Activated CD8-positive, alpha-beta memory T cell treated with anti-CD3 and anti-CD28 coated beads for 24 hours (primary cell): Measurements from ENCODE around the gene ERN1.
A peak's percentile ranks its signal among the peaks of the same experiment; 100 is the strongest.

Experiments
- DNase-seq: peaks from one replicate; pipeline ENCODE4 v3.0.0-alpha.2; 2020

ERN1 gene

GRCh38 chr17:64157669-64158180 is 27.8 kb upstream of the ERN1 start:
- peak; percentile 50 for DNase-seq

GRCh38 chr17:64156670-64157069 is 26.7 kb upstream of the ERN1 start:
- DNase-seq = peak; percentile 38

GRCh38 chr17:64155751-64156544 is 26.0 kb upstream of the ERN1 start:
- DNase-seq = peak; percentile 41

GRCh38 chr17:64155129-64155528 is 25.2 kb upstream of the ERN1 start:
- peak; percentile 40 for DNase-seq

GRCh38 chr17:64154717-64155116 is 24.8 kb upstream of the ERN1 start:
- no peak for DNase-seq

- no peak for DNase-seq
These were observed 24.4 kb upstream of the ERN1 start for GRCh38 chr17:64154313-64154695.

- no peak for DNase-seq
These were observed 23.8 kb upstream of the ERN1 start for GRCh38 chr17:64153565-64154312.

GRCh38 chr17:64152428-64153125 is 22.6 kb upstream of the ERN1 start:
- peak; percentile 40 for DNase-seq

- no peak for DNase-seq
These were observed 21.0 kb upstream of the ERN1 start for GRCh38 chr17:64151016-64151368.

GRCh38 chr17:64150237-64151015 is 20.5 kb upstream of the ERN1 start:
- peak; percentile 50 for DNase-seq

GRCh38 chr17:64149196-64149595 is 19.3 kb upstream of the ERN1 start:
- DNase-seq = no peak

- no peak for DNase-seq
These were observed 18.8 kb upstream of the ERN1 start for GRCh38 chr17:64148699-64149098.

- DNase-seq = peak; percentile 72
These were observed 18.2 kb upstream of the ERN1 start for GRCh38 chr17:64148017-64148631.

- peak; percentile 80 for DNase-seq
These were observed 17.4 kb upstream of the ERN1 start for GRCh38 chr17:64147110-64148016.

GRCh38 chr17:64146418-64147109 is 16.6 kb upstream of the ERN1 start:
- DNase-seq = peak; percentile 88

- DNase-seq = peak; percentile 98
These were observed 15.9 kb upstream of the ERN1 start for GRCh38 chr17:64145751-64146417.

- no peak for DNase-seq
These were observed 15.4 kb upstream of the ERN1 start for GRCh38 chr17:64145375-64145750.

- no peak for DNase-seq
These were observed 9.6 kb upstream of the ERN1 start for GRCh38 chr17:64139542-64139941.

- DNase-seq = no peak
These were observed 8.5 kb upstream of the ERN1 start for GRCh38 chr17:64138441-64138840.

GRCh38 chr17:64135000-64135399 is 5.1 kb upstream of the ERN1 start:
- peak; percentile 43 for DNase-seq
